SK-N-SH treated with all-trans-retinoic acid at 6 μM for 48 hours (cell line): ENCODE measurements around the gene WASF3.

Experiments used
- ATAC-seq: fragments of 200-7000 bp; cut with Tn5 transposase; 3 replicates; pipeline ENCODE4 v1.9.1; 2020; ENCODE audit warnings: mild to moderate bottlenecking, moderate library complexity
- ARNTL ChIP-seq: fragments of 450-650 bp; formaldehyde crosslinking; IDR thresholded peaks from 2 replicates; pipeline ENCODE4 v1.5.0; 2020; ENCODE audit warnings: low read depth, mild to moderate bottlenecking, moderate library complexity, borderline replicate concordance
- BACH2 ChIP-seq: fragments of 250-450 bp; sonication (Bioruptor Pico); IDR thresholded peaks from 2 replicates; pipeline ENCODE4 v1.9.0; 2021; ENCODE audit warnings: mild to moderate bottlenecking, borderline replicate concordance
- CREB5 ChIP-seq: fragments of 250-450 bp; sonication (Bioruptor Pico); IDR thresholded peaks from 2 replicates; pipeline ENCODE4 v1.5.1; 2020; ENCODE audit warnings: low read depth, mild to moderate bottlenecking, moderate library complexity
- CSDC2 ChIP-seq: fragments of 250-450 bp; sonication (Bioruptor Pico); IDR thresholded peaks from 2 replicates; pipeline ENCODE4 v1.5.0; 2020; ENCODE audit warnings: mild to moderate bottlenecking, moderate library complexity
- CSRNP3 ChIP-seq: fragments of 250-450 bp; sonication (Bioruptor Pico); IDR thresholded peaks from 2 replicates; pipeline ENCODE4 v1.5.1; 2021; ENCODE audit warnings: mild to moderate bottlenecking, moderate library complexity
- ESRRG ChIP-seq: fragments of 250-450 bp; sonication (Bioruptor Pico); IDR thresholded peaks from 2 replicates; pipeline ENCODE4 v1.6.1; 2021; ENCODE audit warnings: mild to moderate bottlenecking
- GLIS3 ChIP-seq: fragments of 250-450 bp; sonication (Bioruptor Pico); IDR thresholded peaks from 2 replicates; pipeline ENCODE4 v1.5.0; 2020; ENCODE audit warnings: mild to moderate bottlenecking, moderate library complexity
- ISL1 ChIP-seq: fragments of 250-450 bp; sonication (Bioruptor Pico); IDR thresholded peaks from 2 replicates; pipeline ENCODE4 v2.1.2; 2022; ENCODE audit warnings: mild to moderate bottlenecking, moderate library complexity
- OSR1 ChIP-seq: fragments of 250-450 bp; sonication (Bioruptor Pico); IDR thresholded peaks from 2 replicates; pipeline ENCODE4 v1.8.0; 2022; ENCODE audit warnings: moderate library complexity, mild to moderate bottlenecking, inconsistent platforms
- PATZ1 ChIP-seq: fragments of 250-450 bp; sonication (Bioruptor Pico); IDR thresholded peaks from 2 replicates; pipeline ENCODE4 v1.8.0; 2020; ENCODE audit warnings: mild to moderate bottlenecking, moderate library complexity, borderline replicate concordance
- POU6F1 ChIP-seq: fragments of 250-450 bp; sonication (Bioruptor Pico); IDR thresholded peaks from 2 replicates; pipeline ENCODE4 v1.8.0; 2021; ENCODE audit warnings: low read depth, mild to moderate bottlenecking, moderate library complexity, borderline replicate concordance
- PPARA ChIP-seq: fragments of 250-450 bp; sonication (Bioruptor Pico); IDR thresholded peaks from 2 replicates; pipeline ENCODE4 v1.5.0; 2020; ENCODE audit warnings: mild to moderate bottlenecking, borderline replicate concordance
- RARB ChIP-seq: fragments of 250-450 bp; sonication (Bioruptor Pico); IDR thresholded peaks from 2 replicates; pipeline ENCODE4 v1.8.0; 2021; ENCODE audit warnings: mild to moderate bottlenecking, moderate library complexity
- TCF4 ChIP-seq: fragments of 250-450 bp; sonication (Bioruptor Pico); IDR thresholded peaks from 2 replicates; pipeline ENCODE4 v1.8.0; 2021; ENCODE audit warnings: mild to moderate bottlenecking, moderate library complexity, borderline replicate concordance
- TOX ChIP-seq: fragments of 250-450 bp; sonication (Bioruptor Pico); IDR thresholded peaks from 2 replicates; pipeline ENCODE4 v1.8.0; 2021; ENCODE audit warnings: mild to moderate bottlenecking, moderate library complexity, borderline replicate concordance
- TSHZ2 ChIP-seq: fragments of 250-450 bp; sonication (Bioruptor Pico); IDR thresholded peaks from 2 replicates; pipeline ENCODE4 v1.5.0; 2020; ENCODE audit warnings: mild to moderate bottlenecking, moderate library complexity
- ZC3H10 ChIP-seq: fragments of 250-450 bp; sonication (Bioruptor Pico); IDR thresholded peaks from 2 replicates; pipeline ENCODE4 v1.5.1; 2021; ENCODE audit warnings: mild to moderate bottlenecking, moderate library complexity
- ZFP30 ChIP-seq: fragments of 450-650 bp; formaldehyde crosslinking; IDR thresholded peaks from 2 replicates; pipeline ENCODE4 v1.5.0; 2022; ENCODE audit warnings: mild to moderate bottlenecking, moderate library complexity
- ZNF565 ChIP-seq: fragments of 450-650 bp; formaldehyde crosslinking; conservative IDR thresholded peaks from 2 replicates; pipeline ENCODE4 v1.5.0; 2020; ENCODE audit warnings: low read depth, mild to moderate bottlenecking, moderate library complexity
- ZNF70 ChIP-seq: fragments of 450-650 bp; formaldehyde crosslinking; IDR thresholded peaks from 2 replicates; pipeline ENCODE4 v1.5.0; 2020; ENCODE audit warnings: mild to moderate bottlenecking, moderate library complexity
- ZNF8 ChIP-seq: fragments of 450-650 bp; formaldehyde crosslinking; IDR thresholded peaks from 2 replicates; pipeline ENCODE4 v1.5.0; 2020; ENCODE audit warnings: mild to moderate bottlenecking, moderate library complexity

Gene WASF3

GRCh38 chr13:26719356-26719945, 162.0 kb downstream of the WASF3 start:
- ATAC-seq, result peak; percentile 45; the same call in 1 of the 3 replicates
- TF ChIP-seq CREB5 (CRISPR knock-in tag) (no peak), TCF4 (CRISPR knock-in tag) (no peak), TSHZ2 (CRISPR knock-in tag) (no peak), POU6F1 (CRISPR knock-in tag) (no peak), PATZ1 (no peak), ISL1 (CRISPR knock-in tag) (no peak), TOX (no peak), ZFP30 (CRISPR knock-in tag) (no peak), ESRRG (CRISPR knock-in tag) (no peak), GLIS3 (CRISPR knock-in tag) (no peak), ZNF70 (CRISPR knock-in tag) (no peak), PPARA (CRISPR knock-in tag) (no peak), ARNTL (CRISPR knock-in tag) (no peak), CSRNP3 (CRISPR knock-in tag) (no peak), RARB (no peak), ZNF565 (no peak), ZNF8 (no peak), ZC3H10 (CRISPR knock-in tag) (no peak), CSDC2 (CRISPR knock-in tag) (no peak), OSR1 (CRISPR knock-in tag) (no peak)

- TF ChIP-seq RARB (no peak), PATZ1 (no peak), GLIS3 (CRISPR knock-in tag) (no peak), BACH2 (CRISPR knock-in tag) (no peak), TOX (no peak), ZNF565 (no peak), CSRNP3 (CRISPR knock-in tag) (no peak), CSDC2 (CRISPR knock-in tag) (no peak)
- no peak for ATAC-seq
These were observed 164.0 kb downstream of the WASF3 start for GRCh38 chr13:26721251-26722121.
